ENCODE measurements around the gene FGFR4. TPM values are rescaled to one million over a fixed set of nuclear protein-coding genes. Genes with fewer than 3 reads are reported as not detected.

Gene FGFR4
- total RNA-seq, 1 donor from 2014 or later: 109 TPM

GRCh38 chr5:177085985-177086653 lies 596 bp upstream of the FGFR4 start:
- Histone ChIP-seq H3K27me3 (no peaks in the 10 kb centered on the region), H3K4me3 (no peak overlapping the region), H3K4me1 (peaks cover 17% of the 10 kb centered on the region), H3K36me3 (no peaks in the 10 kb centered on the region), H3K27ac (peak overlapping the region; percentile 30), H3K9me3 (no peaks in the 10 kb centered on the region)
- TF ChIP-seq, protein P1, sequence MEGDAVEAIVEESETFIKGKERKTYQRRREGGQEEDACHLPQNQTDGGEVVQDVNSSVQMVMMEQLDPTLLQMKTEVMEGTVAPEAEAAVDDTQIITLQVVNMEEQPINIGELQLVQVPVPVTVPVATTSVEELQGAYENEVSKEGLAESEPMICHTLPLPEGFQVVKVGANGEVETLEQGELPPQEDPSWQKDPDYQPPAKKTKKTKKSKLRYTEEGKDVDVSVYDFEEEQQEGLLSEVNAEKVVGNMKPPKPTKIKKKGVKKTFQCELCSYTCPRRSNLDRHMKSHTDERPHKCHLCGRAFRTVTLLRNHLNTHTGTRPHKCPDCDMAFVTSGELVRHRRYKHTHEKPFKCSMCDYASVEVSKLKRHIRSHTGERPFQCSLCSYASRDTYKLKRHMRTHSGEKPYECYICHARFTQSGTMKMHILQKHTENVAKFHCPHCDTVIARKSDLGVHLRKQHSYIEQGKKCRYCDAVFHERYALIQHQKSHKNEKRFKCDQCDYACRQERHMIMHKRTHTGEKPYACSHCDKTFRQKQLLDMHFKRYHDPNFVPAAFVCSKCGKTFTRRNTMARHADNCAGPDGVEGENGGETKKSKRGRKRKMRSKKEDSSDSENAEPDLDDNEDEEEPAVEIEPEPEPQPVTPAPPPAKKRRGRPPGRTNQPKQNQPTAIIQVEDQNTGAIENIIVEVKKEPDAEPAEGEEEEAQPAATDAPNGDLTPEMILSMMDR (IDR thresholded peaks at IDR 0.05): no peak
- DNase-seq: no peak
- intact Hi-C loops (cut with DNase I): no loop called here
- no peak for ATAC-seq

- H3K27ac ChIP-seq: peak overlapping the region; percentile 68
- H3K27me3 ChIP-seq: no peaks in the 10 kb centered on the region
- H3K4me1 ChIP-seq: peaks cover 17% of the 10 kb centered on the region
- intact Hi-C loops (cut with DNase I): no loop called here
- DNase-seq (no peak), ATAC-seq (no peak)
- no peaks in the 10 kb centered on the region for H3K9me3 ChIP-seq
- H3K4me3 ChIP-seq: peak overlapping the region; percentile 57
- H3K36me3 ChIP-seq: no peaks in the 10 kb centered on the region
- TF ChIP-seq, protein P1 (IDR thresholded peaks at IDR 0.05): no peak
Measured at GRCh38 chr5:177087398-177088005, 787 bp downstream of the FGFR4 start.

DNA sequence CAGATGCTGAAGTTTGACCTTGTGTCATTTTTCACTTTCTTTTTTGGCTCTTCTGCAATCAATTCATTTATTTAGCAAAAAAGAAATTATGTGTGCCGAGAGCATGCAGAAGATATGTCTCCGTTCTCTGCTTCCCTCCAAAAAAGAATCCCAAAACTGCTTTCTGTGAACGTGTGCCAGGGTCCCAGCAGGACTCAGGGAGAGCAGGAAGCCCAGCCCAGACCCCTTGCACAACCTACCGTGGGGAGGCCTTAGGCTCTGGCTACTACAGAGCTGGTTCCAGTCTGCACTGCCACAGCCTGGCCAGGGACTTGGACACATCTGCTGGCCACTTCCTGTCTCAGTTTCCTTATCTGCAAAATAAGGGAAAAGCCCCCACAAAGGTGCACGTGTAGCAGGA lies 2.4 kb downstream of the FGFR4 start:
- ATAC-seq (no peak), DNase-seq (no peak)
- H3K27me3 ChIP-seq: no peaks in the 10 kb centered on the region
- peak overlapping the region; percentile 19 for H3K4me3 ChIP-seq
- intact Hi-C loops (cut with DNase I): no loop called here
- no peaks in the 10 kb centered on the region for H3K9me3 ChIP-seq
- H3K4me1 ChIP-seq: peaks cover 21% of the 10 kb centered on the region
- TF ChIP-seq, protein P1 (IDR thresholded peaks at IDR 0.05): no peak
- no peaks in the 10 kb centered on the region for H3K36me3 ChIP-seq
- H3K27ac ChIP-seq: peak overlapping the region; percentile 68

- H3K4me1 ChIP-seq: peaks cover 29% of the 10 kb centered on the region
- TF ChIP-seq, protein P1 (IDR thresholded peaks at IDR 0.05): no peak
- H3K27ac ChIP-seq: peak overlapping the region; percentile 42
Measured at GRCh38 chr5:177089825-177090641, 3.3 kb downstream of the FGFR4 start.

GRCh38 chr5:177090813-177091212 lies 4.1 kb downstream of the FGFR4 start:
- intact Hi-C loops (cut with DNase I): no loop called here
- DNase-seq: no peak

More at GRCh38 chr5:177089825-177090641, 3.3 kb downstream of the FGFR4 start:
- Histone ChIP-seq H3K27me3 (no peaks in the 10 kb centered on the region), H3K36me3 (no peaks in the 10 kb centered on the region), H3K4me3 (peak overlapping the region; percentile 19), H3K9me3 (no peaks in the 10 kb centered on the region)
- no peak for DNase-seq
- ATAC-seq: no peak
- intact Hi-C loops (cut with DNase I): no loop called here

More at GRCh38 chr5:177090813-177091212, 4.1 kb downstream of the FGFR4 start:
- H3K9me3 ChIP-seq: no peaks in the 10 kb centered on the region
- TF ChIP-seq, protein P1 (IDR thresholded peaks at IDR 0.05): no peak
- no peak overlapping the region for H3K27ac ChIP-seq
- H3K4me1 ChIP-seq: peaks cover 34% of the 10 kb centered on the region
- no peaks in the 10 kb centered on the region for H3K27me3 ChIP-seq
- H3K4me3 ChIP-seq: no peak overlapping the region
- H3K36me3 ChIP-seq: no peaks in the 10 kb centered on the region
- no peak for ATAC-seq
